Measurements from ENCODE around the gene TPRG1L. TPM values are rescaled to one million over a fixed set of nuclear protein-coding genes. Genes with fewer than 3 reads are reported as not detected.

Gene TPRG1L
- total RNA-seq, 2 donors from 2014 or later, result 12.5 to 15.5 TPM

DNA sequence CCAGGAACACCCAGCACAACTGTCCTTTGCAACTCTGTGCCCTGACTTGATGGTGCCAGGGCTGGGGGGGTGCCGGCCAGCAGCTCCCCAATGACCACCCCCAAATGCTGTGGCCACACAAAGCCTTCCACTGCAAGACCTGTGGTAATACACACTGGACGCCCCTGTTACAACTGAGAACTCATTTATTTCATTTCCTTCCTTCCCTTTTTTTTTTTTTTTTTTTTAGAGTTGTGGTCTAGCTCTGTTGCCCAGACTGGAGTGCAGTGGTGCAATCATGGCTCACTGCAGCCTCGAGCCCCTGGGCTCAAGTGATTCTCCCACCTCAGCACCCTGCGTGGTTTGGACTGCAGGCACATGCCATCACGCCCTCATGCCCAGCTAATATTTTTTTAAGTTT is 52.7 kb downstream of the TPRG1L start:
- Mint-ChIP-seq H3K27ac (no peak overlapping the region), H3K4me3 (no peak overlapping the region), H3K4me1 (ENCODE audit: low read depth) (peaks cover 21% of the 10 kb centered on the region), H3K9me3 (no peaks in the 10 kb centered on the region), H3K27me3 (ENCODE audit: low read depth) (peaks cover 11% of the 10 kb centered on the region), H3K36me3 (ENCODE audit: insufficient read depth in 2 of 2) (no peaks in the 10 kb centered on the region)
- ATAC-seq (replicated peaks in 1 of 2) (no peak), DNase-seq (no peak)

DNA sequence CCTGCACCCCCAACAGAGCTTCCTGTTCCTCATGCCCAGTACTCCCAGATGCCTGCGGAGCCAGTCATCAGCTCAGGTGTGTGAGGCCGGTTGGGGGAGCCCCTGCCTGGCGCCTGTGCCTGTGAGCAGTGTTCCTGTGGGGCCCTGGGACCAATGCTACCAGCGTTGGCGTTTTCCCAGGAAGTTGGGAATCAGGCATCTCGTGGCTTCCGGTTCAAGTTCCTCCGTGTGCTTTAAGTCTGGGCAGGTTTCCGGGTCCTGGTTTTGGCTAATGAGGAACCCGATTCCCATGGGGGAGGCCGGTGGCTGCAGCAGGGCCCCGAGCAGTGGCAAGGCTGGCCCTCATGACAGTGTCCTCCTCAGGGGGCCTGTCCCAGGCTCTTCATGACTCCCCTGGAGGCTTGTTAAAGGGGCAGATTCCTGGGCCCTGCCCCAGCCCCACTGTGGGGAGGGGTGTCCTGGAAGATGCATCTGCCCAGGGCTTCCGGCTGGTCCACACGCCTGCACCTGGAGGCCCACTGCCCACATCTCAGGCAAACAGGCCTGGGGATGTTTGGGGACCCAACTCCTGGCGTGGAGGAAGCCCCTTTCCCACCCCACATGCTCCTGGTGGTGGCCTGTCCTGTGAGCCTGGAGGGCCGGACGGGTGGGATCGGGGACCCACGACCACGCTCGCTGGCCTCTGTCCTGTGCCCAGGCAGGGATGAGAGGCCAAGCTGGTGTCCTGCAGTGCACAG is 53.7 kb downstream of the TPRG1L start:
- Mint-ChIP-seq H3K36me3 (ENCODE audit: insufficient read depth in 2 of 2) (no peaks in the 10 kb centered on the region), H3K4me1 (ENCODE audit: low read depth) (peaks cover 21% of the 10 kb centered on the region), H3K27ac (no peak overlapping the region), H3K27me3 (ENCODE audit: low read depth) (peaks cover 11% of the 10 kb centered on the region), H3K4me3 (no peak overlapping the region), H3K9me3 (no peaks in the 10 kb centered on the region)
- no peak for ATAC-seq (replicated peaks in 1 of 2)
- no peak for DNase-seq

DNA sequence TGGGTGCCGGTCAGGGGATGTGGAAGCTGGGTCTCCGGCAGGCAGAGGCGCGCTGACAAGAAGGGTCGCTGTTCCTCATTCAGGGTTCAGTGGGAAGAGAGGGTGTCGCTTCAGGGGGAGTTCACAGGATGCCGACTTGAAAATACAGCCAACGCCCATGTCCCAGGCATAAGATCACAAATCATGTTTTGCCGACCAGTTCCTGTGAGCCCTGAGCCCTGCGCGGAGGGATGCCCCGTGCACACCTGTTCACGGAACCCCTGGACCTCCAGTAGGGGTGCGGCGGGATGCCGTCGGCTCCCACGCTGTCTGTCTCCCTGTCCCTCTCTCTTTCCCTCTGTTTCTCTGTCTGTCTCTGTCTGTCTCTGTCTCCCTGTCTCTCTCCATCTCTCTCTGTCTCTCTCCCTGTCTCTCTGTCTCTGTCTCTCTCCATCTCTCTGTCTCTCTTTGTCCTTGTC is 54.3 kb downstream of the TPRG1L start:
- Mint-ChIP-seq H3K4me1 (ENCODE audit: low read depth) (peaks cover 21% of the 10 kb centered on the region), H3K27ac (no peak overlapping the region), H3K27me3 (ENCODE audit: low read depth) (peaks cover 11% of the 10 kb centered on the region), H3K4me3 (no peak overlapping the region), H3K9me3 (no peaks in the 10 kb centered on the region), H3K36me3 (ENCODE audit: insufficient read depth in 2 of 2) (no peaks in the 10 kb centered on the region)
- ATAC-seq (replicated peaks in 1 of 2), result no peak
- DNase-seq, result no peak

Other genes starting within 250 kb of the TPRG1L start
- under 1 TPM in 1 of 2 donors, not detected in 1; 0.14 TPM for gene ARHGEF16, start 170.3 kb upstream of the TPRG1L start, total RNA-seq
- 1 to 10 TPM; 4.9 to 6.8 TPM for gene MEGF6, start 13.5 kb upstream of the TPRG1L start, total RNA-seq
- gene WRAP73, start 25.1 kb downstream of the TPRG1L start, total RNA-seq, result 10 to 100 TPM; 39.9 TPM
- gene TP73, start 27.5 kb downstream of the TPRG1L start, total RNA-seq, result 1 to 10 TPM in 1 of 2 donors, under 1 TPM in 1; 0.65 to 1.3 TPM
- not detected for gene CCDC27, start 127.4 kb downstream of the TPRG1L start, total RNA-seq
- 1 to 10 TPM; 2.5 to 3.4 TPM for gene SMIM1, start 147.7 kb downstream of the TPRG1L start, total RNA-seq
- gene LRRC47, start 171.5 kb downstream of the TPRG1L start, total RNA-seq, result 10 to 100 TPM; 37.7 to 48.7 TPM
- 10 to 100 TPM; 37.4 to 48.1 TPM for gene CEP104, start 232.2 kb downstream of the TPRG1L start, total RNA-seq
- gene DFFB, start 232.5 kb downstream of the TPRG1L start, total RNA-seq, result 1 to 10 TPM; 8.2 to 8.6 TPM